Activated CD4-positive, alpha-beta T cell treated with anti-CD3 and anti-CD28 coated beads for 4 hours (primary cell): ENCODE results near the gene SH3PXD2B.
"Not testable (repeated sequence)": the region's sequence is repeated elsewhere in the genome, so short reads cannot be mapped to it uniquely, and the experiment has no call there.

Experiments used
- DNase-seq, 2 donors: peaks; one replicate each; pipeline ENCODE4 v3.0.0-alpha.2; 2020

Gene SH3PXD2B

GRCh38 chr5:172288465-172288864 is 165.9 kb downstream of the SH3PXD2B start:
- no peak for DNase-seq

DNA sequence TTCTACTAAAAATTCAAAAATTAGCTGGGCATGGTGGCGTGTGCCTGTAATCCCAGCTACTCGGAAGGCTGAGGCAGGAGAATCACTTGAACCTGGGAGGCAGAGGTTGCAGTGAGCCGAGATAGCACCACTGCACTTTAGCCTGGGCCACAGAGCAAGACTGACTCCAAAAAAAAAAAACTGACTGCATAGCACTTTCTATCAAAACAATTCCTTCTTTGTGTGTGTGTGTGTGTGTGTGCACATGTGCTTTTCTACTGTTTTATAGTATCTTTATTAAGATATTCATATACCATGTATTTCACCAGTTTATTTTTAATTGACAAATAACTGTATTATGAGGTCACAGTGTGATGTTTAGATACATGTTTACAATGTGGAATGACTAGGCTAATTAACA is 167.2 kb downstream of the SH3PXD2B start:
- DNase-seq = not testable (repeated sequence)

DNA sequence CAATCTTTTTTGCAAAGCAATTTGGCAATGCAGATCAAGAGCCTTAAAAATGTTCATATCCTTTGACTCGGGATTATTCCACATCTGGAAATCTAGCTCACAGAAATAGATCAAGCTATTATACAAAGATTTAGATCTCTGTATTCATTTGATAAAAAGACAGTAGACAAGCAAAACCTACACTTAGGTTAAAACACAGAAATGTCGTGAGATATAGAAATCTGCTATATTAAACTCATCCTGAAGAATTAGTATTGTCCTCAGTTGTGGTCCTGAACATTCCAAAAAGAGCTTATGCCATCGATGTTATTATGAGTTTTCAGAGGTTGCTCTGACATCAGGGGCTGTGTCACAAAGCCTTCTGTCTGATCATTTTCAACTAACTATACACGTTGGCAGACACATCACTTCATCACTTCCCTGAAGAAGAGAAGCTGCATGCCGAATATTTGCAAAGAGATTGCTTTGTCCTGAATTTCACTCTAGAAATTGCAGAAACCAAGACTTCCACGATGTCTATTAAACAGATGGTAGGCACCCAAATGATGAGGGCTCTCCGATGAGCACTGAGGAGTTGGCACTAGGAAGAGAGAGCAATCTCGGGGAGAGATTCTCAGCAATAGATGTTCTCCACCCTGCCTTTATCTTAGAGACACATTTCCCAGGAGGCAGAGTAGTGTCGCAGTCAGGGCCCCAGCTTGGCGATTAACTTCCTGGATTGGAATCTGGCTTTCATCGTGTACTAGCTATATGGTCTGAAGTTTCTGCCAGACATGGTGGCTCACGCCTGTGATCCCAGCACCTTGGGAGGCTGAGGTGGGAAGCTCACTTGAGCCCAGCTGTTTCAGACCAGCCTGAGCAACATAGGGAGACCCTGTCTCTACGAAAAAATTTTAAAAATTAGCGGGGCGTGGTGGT is 168.8 kb downstream of the SH3PXD2B start:
- no peak for DNase-seq

- DNase-seq = no peak
Measured at GRCh38 chr5:172284611-172284980, 169.7 kb downstream of the SH3PXD2B start.

- DNase-seq = peak; percentile 77 to 79
Measured at GRCh38 chr5:172283862-172284610, 170.3 kb downstream of the SH3PXD2B start.

- peak; percentile 66 to 75 for DNase-seq
Measured at GRCh38 chr5:172283020-172283861, 171.1 kb downstream of the SH3PXD2B start, which contains the start of gene UBTD2. Gene UBTD2, minus strand, starts transcription at chr5:172283764. Its CDS starts 99 bp downstream, at chr5:172283665.

DNA sequence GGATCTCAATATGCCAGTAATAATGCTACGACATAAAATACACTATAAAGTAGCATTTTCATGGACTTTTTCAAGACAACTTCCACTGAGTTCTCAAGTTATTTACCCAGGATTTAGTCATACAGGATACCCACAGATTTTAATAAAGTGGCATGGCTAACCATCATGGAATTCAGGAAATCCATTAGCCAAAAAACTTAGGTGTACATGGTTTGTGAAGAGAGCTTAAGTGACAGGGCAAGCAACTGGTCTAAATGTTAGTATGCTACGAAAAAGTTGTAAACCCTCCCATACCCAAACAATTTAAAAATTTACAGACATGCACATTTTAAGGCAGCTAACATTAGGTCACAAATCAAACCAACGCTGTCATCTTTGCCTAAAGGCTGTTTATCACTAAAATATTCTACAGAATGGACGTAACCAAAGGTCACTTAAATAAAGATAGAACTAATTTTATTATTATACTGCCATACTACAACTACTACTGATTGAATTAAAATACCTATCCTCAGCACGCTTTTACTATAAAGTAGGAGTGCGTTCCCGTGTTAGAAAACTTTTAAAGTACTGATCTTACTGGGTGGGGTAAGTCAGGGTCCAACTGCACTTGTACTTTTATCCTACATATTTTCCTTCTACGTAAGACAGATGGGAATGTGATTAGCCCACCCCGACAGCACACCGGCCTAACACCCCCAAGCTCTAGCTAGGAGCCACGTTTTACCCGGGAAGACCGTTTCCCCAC is 171.9 kb downstream of the SH3PXD2B start:
- DNase-seq = no peak

GRCh38 chr5:172281346-172281745 is 173.0 kb downstream of the SH3PXD2B start:
- DNase-seq = no peak

- no peak for DNase-seq
Measured at GRCh38 chr5:172280929-172281328, 173.4 kb downstream of the SH3PXD2B start.

DNA sequence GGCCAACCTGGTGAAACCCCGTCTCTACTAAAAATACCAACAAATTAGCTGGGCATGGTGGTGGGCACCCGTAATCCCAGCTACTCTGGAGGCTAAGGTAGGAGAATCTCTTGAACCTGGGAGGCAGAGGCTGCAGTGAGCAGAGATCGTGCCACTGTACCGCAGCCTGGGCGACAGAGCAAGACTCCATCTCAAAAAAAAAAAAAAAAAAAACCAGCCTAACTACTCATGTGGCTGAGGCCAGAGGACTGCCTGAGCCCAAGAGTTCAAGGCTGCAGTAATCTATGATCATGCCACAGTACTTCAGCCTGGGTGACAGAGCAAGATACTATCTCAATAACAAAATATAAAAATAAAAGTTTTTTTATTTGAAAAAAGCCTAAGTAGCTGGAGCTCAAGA is 174.0 kb downstream of the SH3PXD2B start:
- no peak for DNase-seq

GRCh38 chr5:172278356-172278755 is 176.0 kb downstream of the SH3PXD2B start:
- DNase-seq = no peak

GRCh38 chr5:172276214-172276613 is 178.1 kb downstream of the SH3PXD2B start:
- no peak for DNase-seq
